ENCODE data around the gene INKA2.

DNA sequence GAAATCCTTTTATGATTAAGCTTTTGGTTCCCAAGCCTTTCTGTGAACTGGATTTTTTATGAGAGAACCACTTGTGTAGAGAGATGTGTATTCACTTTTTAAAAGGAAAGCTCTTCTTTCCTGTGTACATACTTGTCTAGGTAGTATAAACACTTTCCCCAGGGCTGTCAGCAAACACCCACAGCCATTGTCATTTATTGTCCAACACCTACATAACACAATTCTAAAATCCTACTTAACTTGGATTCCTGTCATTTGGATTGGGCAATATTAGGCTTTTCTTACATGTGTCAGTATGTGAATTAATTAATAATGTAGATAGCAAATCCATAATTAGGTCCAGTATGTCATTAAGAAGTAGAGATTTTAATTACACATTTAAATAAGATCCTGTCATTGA, 28.8 kb upstream of the INKA2 start:
- TF ChIP-seq EZH2 (IDR thresholded peaks at IDR 0.05), result no peak
- no peak for TF ChIP-seq POLR2AphosphoS5 (IDR thresholded peaks at IDR 0.05; ENCODE audit: borderline replicate concordance, low read depth, low read length)
- no peak for TF ChIP-seq FOXP2 (optimal IDR thresholded peaks at IDR 0.05; ENCODE audit: control extremely low read depth, extremely low read length, insufficient read depth)
